ENCODE measurements around the gene DNLZ.
"Not testable (repeated sequence)": the region's sequence is repeated elsewhere in the genome, so short reads cannot be mapped to it uniquely, and the experiment has no call there.

DNLZ gene

GRCh38 chr9:136331030-136331429 is 32.5 kb downstream of the DNLZ start:
- DNase-seq (ENCODE audit: low spot score), result no peak

- no peak for DNase-seq (ENCODE audit: low spot score)
Observed at GRCh38 chr9:136330406-136330990, 33.0 kb downstream of the DNLZ start.

GRCh38 chr9:136329636-136330405 is 33.7 kb downstream of the DNLZ start:
- DNase-seq (ENCODE audit: low spot score), result no peak

- DNase-seq (ENCODE audit: low spot score), result no peak
Observed at GRCh38 chr9:136329211-136329627, 34.3 kb downstream of the DNLZ start.

- peak; percentile 63 for DNase-seq (ENCODE audit: low spot score)
Observed at GRCh38 chr9:136328622-136329041, 34.9 kb downstream of the DNLZ start.

- no peak for DNase-seq (ENCODE audit: low spot score)
Observed at GRCh38 chr9:136328011-136328621, 35.4 kb downstream of the DNLZ start.

GRCh38 chr9:136327304-136327974 is 36.1 kb downstream of the DNLZ start, which contains the start of gene GPSM1:
TSS of gene GPSM1 (plus strand) at chr9:136327539. CDS start at chr9:136327696, 157 bp downstream.
- DNase-seq (ENCODE audit: low spot score), result peak; percentile 89

- no peak for DNase-seq (ENCODE audit: low spot score)
Observed at GRCh38 chr9:136326761-136327303, 36.7 kb downstream of the DNLZ start.

GRCh38 chr9:136326061-136326760 is 37.3 kb downstream of the DNLZ start:
- peak; percentile 72 for DNase-seq (ENCODE audit: low spot score)

- no peak for DNase-seq (ENCODE audit: low spot score)
Observed at GRCh38 chr9:136325358-136325757, 38.2 kb downstream of the DNLZ start.

GRCh38 chr9:136324501-136325300 is 38.8 kb downstream of the DNLZ start:
- DNase-seq (ENCODE audit: low spot score), result peak; percentile 71

- no peak for DNase-seq (ENCODE audit: low spot score)
Observed at GRCh38 chr9:136323371-136323789, 40.2 kb downstream of the DNLZ start.

- DNase-seq (ENCODE audit: low spot score), result no peak
Observed at GRCh38 chr9:136322756-136323330, 40.7 kb downstream of the DNLZ start.

GRCh38 chr9:136321561-136321960 is 42.0 kb downstream of the DNLZ start:
- DNase-seq (ENCODE audit: low spot score), result no peak

- DNase-seq (ENCODE audit: low spot score), result not testable (repeated sequence)
Observed at GRCh38 chr9:136320972-136321371, 42.6 kb downstream of the DNLZ start.

- not testable (repeated sequence) for DNase-seq (ENCODE audit: low spot score)
Observed at GRCh38 chr9:136319955-136320354, 43.6 kb downstream of the DNLZ start.

- DNase-seq (ENCODE audit: low spot score), result not testable (repeated sequence)
Observed at GRCh38 chr9:136319244-136319643, 44.3 kb downstream of the DNLZ start.

GRCh38 chr9:136318776-136319241 is 44.7 kb downstream of the DNLZ start:
- DNase-seq (ENCODE audit: low spot score), result no peak

GRCh38 chr9:136318111-136318775 is 45.3 kb downstream of the DNLZ start:
- DNase-seq (ENCODE audit: low spot score), result no peak

- DNase-seq (ENCODE audit: low spot score), result no peak
Observed at GRCh38 chr9:136317695-136318094, 45.8 kb downstream of the DNLZ start.

Data from iPS-NIHi11 (cell line).